Lower lobe of right lung (tissue), 2 donors: ENCODE results near the gene KIRREL3. TPM values are rescaled to one million over a fixed set of nuclear protein-coding genes. Genes with fewer than 3 reads are reported as not detected.
A peak's percentile ranks its signal among the peaks of the same experiment; 100 is the strongest.

Experiments used
- ATAC-seq, 2 donors: fragments of 200-7000 bp; cut with Tn5 transposase; one replicate each; pipeline ENCODE4 v1.9.1; 2020 to 2022; ENCODE audit warnings: mild to moderate bottlenecking in 2 of 2, moderate library complexity in 2 of 2
- DNase-seq: peaks from one replicate; pipeline ENCODE4 v3.0.0-alpha.2; 2020
- H3K27ac ChIP-seq: fragments of 200-600 bp; one replicate; pipeline ENCODE4 v1.8.0; 2022
- H3K27me3 ChIP-seq: fragments of 200-600 bp; one replicate; pipeline ENCODE4 v1.8.0; 2022; ENCODE audit warnings: low read depth
- H3K36me3 ChIP-seq: fragments of 200-600 bp; one replicate; pipeline ENCODE4 v1.8.0; 2022; ENCODE audit warnings: mild to moderate bottlenecking
- H3K4me1 ChIP-seq: fragments of 200-600 bp; one replicate; pipeline ENCODE4 v1.8.0; 2022
- H3K4me3 ChIP-seq: fragments of 200-600 bp; one replicate; pipeline ENCODE4 v1.8.0; 2022; ENCODE audit warnings: mild to moderate bottlenecking
- H3K9me3 ChIP-seq: fragments of 200-600 bp; one replicate; pipeline ENCODE4 v1.8.0; 2022
- CTCF ChIP-seq: fragments of 200-600 bp; IDR thresholded peaks from one replicate; pipeline ENCODE4 v1.8.0; 2022; ENCODE audit warnings: antibody characterized with exemption, mild to moderate bottlenecking
- intact Hi-C: fragments of 100-400 bp; cut with DNase I; formaldehyde crosslinking; loops from one replicate; pipeline ENCODE4 v1.11.0; 2022
- total RNA-seq: library from RNA; stranded (reverse); fragmentation: NEBNext Ultra II Directional; extraction: Animal tissue kit (Norgen Biotek cat#: 25700); gene quantifications from one replicate; pipeline ENCODE4 v1.2.1, GENCODE V29; 2021
- donor health status: DM: no; HTN: yes; CAD: no; lungs with severe emphysema.

KIRREL3 gene
- total RNA-seq, 1 donor from 2014 or later = 0.15 TPM

GRCh38 chr11:127039591-127039990, 39.0 kb upstream of the KIRREL3 start:
- Histone ChIP-seq H3K27ac (no peak overlapping the region), H3K9me3 (no peaks in the 10 kb centered on the region), H3K36me3 (no peaks in the 10 kb centered on the region), H3K4me1 (no peaks in the 10 kb centered on the region), H3K4me3 (no peak overlapping the region), H3K27me3 (no peaks in the 10 kb centered on the region)
- no peak for ATAC-seq
- intact Hi-C loops = no loop called here
- no peak for DNase-seq
- no peak for TF ChIP-seq CTCF

- Histone ChIP-seq H3K27me3 (no peaks in the 10 kb centered on the region), H3K4me3 (no peak overlapping the region), H3K36me3 (no peaks in the 10 kb centered on the region), H3K9me3 (no peaks in the 10 kb centered on the region), H3K4me1 (no peaks in the 10 kb centered on the region), H3K27ac (no peak overlapping the region)
- intact Hi-C loops = no loop called here
- no peak for TF ChIP-seq CTCF
- ATAC-seq (no peak), DNase-seq (no peak)
Observed at GRCh38 chr11:127037596-127037995, 37.0 kb upstream of the KIRREL3 start.

GRCh38 chr11:127037001-127037400, 36.4 kb upstream of the KIRREL3 start:
- H3K4me3 ChIP-seq = no peak overlapping the region
- H3K4me1 ChIP-seq = no peaks in the 10 kb centered on the region
- no peak for TF ChIP-seq CTCF
- DNase-seq = no peak
- H3K27me3 ChIP-seq = no peaks in the 10 kb centered on the region
- no peaks in the 10 kb centered on the region for H3K36me3 ChIP-seq
- intact Hi-C loops = no loop called here
- ATAC-seq = peak in 1 of 2 donors; percentile 51
- H3K27ac ChIP-seq = no peak overlapping the region
- no peaks in the 10 kb centered on the region for H3K9me3 ChIP-seq

GRCh38 chr11:127035824-127036223, 35.3 kb upstream of the KIRREL3 start:
- TF ChIP-seq CTCF = no peak
- no peaks in the 10 kb centered on the region for H3K36me3 ChIP-seq
- intact Hi-C loops = no loop called here
- DNase-seq = no peak
- H3K9me3 ChIP-seq = no peaks in the 10 kb centered on the region
- no peaks in the 10 kb centered on the region for H3K27me3 ChIP-seq
- no peaks in the 10 kb centered on the region for H3K4me1 ChIP-seq
- no peak overlapping the region for H3K27ac ChIP-seq
- ATAC-seq = no peak
- no peak overlapping the region for H3K4me3 ChIP-seq

GRCh38 chr11:127034973-127035372, 34.4 kb upstream of the KIRREL3 start:
- TF ChIP-seq CTCF = no peak
- H3K36me3 ChIP-seq = no peaks in the 10 kb centered on the region
- H3K27ac ChIP-seq = no peak overlapping the region
- H3K4me1 ChIP-seq = no peaks in the 10 kb centered on the region
- no peak overlapping the region for H3K4me3 ChIP-seq
- no peak for ATAC-seq
- DNase-seq = no peak
- no peaks in the 10 kb centered on the region for H3K9me3 ChIP-seq
- intact Hi-C loops = no loop called here
- H3K27me3 ChIP-seq = no peaks in the 10 kb centered on the region

GRCh38 chr11:127028648-127029047, 28.1 kb upstream of the KIRREL3 start:
- no peak overlapping the region for H3K27ac ChIP-seq
- H3K4me3 ChIP-seq = no peak overlapping the region
- H3K27me3 ChIP-seq = no peaks in the 10 kb centered on the region
- TF ChIP-seq CTCF = no peak
- no peaks in the 10 kb centered on the region for H3K9me3 ChIP-seq
- H3K36me3 ChIP-seq = no peaks in the 10 kb centered on the region
- H3K4me1 ChIP-seq = no peaks in the 10 kb centered on the region
- DNase-seq (no peak), ATAC-seq (no peak)
- intact Hi-C loops = no loop called here
